Measurements from ENCODE around the gene ETHE1. TPM values are rescaled to one million over a fixed set of nuclear protein-coding genes. Genes with fewer than 3 reads are reported as not detected.

Gene ETHE1
- total RNA-seq, 2 donors from 2014 or later, result 71.1 to 74.0 TPM

GRCh38 chr19:43464134-43464775, 62.7 kb downstream of the ETHE1 start:
- Mint-ChIP-seq H3K27me3 (no peaks in the 10 kb centered on the region), H3K4me3 (peak overlapping the region; percentile 82), H3K9me3 (no peaks in the 10 kb centered on the region), H3K4me1 (peaks cover 32% of the 10 kb centered on the region), H3K27ac (peak overlapping the region; percentile 64), H3K36me3 (ENCODE audit: low read depth) (no peaks in the 10 kb centered on the region)
- ATAC-seq (replicated peaks), result peak; percentile 52

GRCh38 chr19:43463381-43464133, 63.4 kb downstream of the ETHE1 start:
- ATAC-seq (replicated peaks), result peak; percentile 88
- Mint-ChIP-seq H3K4me1 (peaks cover 26% of the 10 kb centered on the region), H3K36me3 (ENCODE audit: low read depth) (no peaks in the 10 kb centered on the region), H3K27me3 (no peaks in the 10 kb centered on the region), H3K27ac (peak overlapping the region; percentile 64), H3K9me3 (no peaks in the 10 kb centered on the region), H3K4me3 (peak overlapping the region; percentile 82)

- Mint-ChIP-seq H3K4me3 (peak overlapping the region; percentile 82), H3K27ac (peak overlapping the region; percentile 64), H3K27me3 (no peaks in the 10 kb centered on the region)
These were observed 64.1 kb downstream of the ETHE1 start for GRCh38 chr19:43462785-43463380.

GRCh38 chr19:43462383-43462782, 64.6 kb downstream of the ETHE1 start:
- Mint-ChIP-seq H3K9me3 (no peaks in the 10 kb centered on the region), H3K4me1 (peaks cover 17% of the 10 kb centered on the region), H3K36me3 (ENCODE audit: low read depth) (no peaks in the 10 kb centered on the region), H3K27me3 (no peaks in the 10 kb centered on the region), H3K27ac (no peak overlapping the region), H3K4me3 (peak overlapping the region; percentile 82)
- no peak for ATAC-seq (replicated peaks)

More at GRCh38 chr19:43462785-43463380, 64.1 kb downstream of the ETHE1 start:
- no peaks in the 10 kb centered on the region for H3K9me3 Mint-ChIP-seq
- no peaks in the 10 kb centered on the region for H3K36me3 Mint-ChIP-seq (ENCODE audit: low read depth)
- no peak for ATAC-seq (replicated peaks)
- peaks cover 20% of the 10 kb centered on the region for H3K4me1 Mint-ChIP-seq

- ATAC-seq (replicated peaks), result no peak
- no peaks in the 10 kb centered on the region for H3K36me3 Mint-ChIP-seq (ENCODE audit: low read depth)
- no peak overlapping the region for H3K27ac Mint-ChIP-seq
- H3K9me3 Mint-ChIP-seq, result no peaks in the 10 kb centered on the region
- peak overlapping the region; percentile 82 for H3K4me3 Mint-ChIP-seq
- H3K4me1 Mint-ChIP-seq, result peaks cover 12% of the 10 kb centered on the region
- H3K27me3 Mint-ChIP-seq, result no peaks in the 10 kb centered on the region
These were observed 65.7 kb downstream of the ETHE1 start for GRCh38 chr19:43461303-43461702.

- Mint-ChIP-seq H3K4me1 (peaks cover 17% of the 10 kb centered on the region), H3K27ac (peak overlapping the region; percentile 42)
- ATAC-seq (replicated peaks), result no peak
These were observed 66.5 kb downstream of the ETHE1 start for GRCh38 chr19:43460362-43461016.

GRCh38 chr19:43457809-43458208, 69.2 kb downstream of the ETHE1 start:
- Mint-ChIP-seq H3K27ac (no peak overlapping the region), H3K4me1 (peaks cover 18% of the 10 kb centered on the region), H3K4me3 (no peak overlapping the region)

More at GRCh38 chr19:43460362-43461016, 66.5 kb downstream of the ETHE1 start:
- Mint-ChIP-seq H3K9me3 (no peaks in the 10 kb centered on the region), H3K27me3 (no peaks in the 10 kb centered on the region), H3K4me3 (peak overlapping the region; percentile 82), H3K36me3 (ENCODE audit: low read depth) (no peaks in the 10 kb centered on the region)

More at GRCh38 chr19:43457809-43458208, 69.2 kb downstream of the ETHE1 start:
- Mint-ChIP-seq H3K36me3 (ENCODE audit: low read depth) (no peaks in the 10 kb centered on the region), H3K9me3 (no peaks in the 10 kb centered on the region), H3K27me3 (no peaks in the 10 kb centered on the region)
- ATAC-seq (replicated peaks), result no peak

Other genes starting within 250 kb of the ETHE1 start
- not detected for gene CD177, start 173.5 kb downstream of the ETHE1 start, total RNA-seq
- not detected for gene TEX101, start 112.3 kb downstream of the ETHE1 start, total RNA-seq
- 1 to 10 TPM; 1.0 to 3.0 TPM for gene LYPD3, start 61.6 kb downstream of the ETHE1 start, total RNA-seq
- 10 to 100 TPM; 16.7 to 25.5 TPM for gene PHLDB3, start 22.5 kb downstream of the ETHE1 start, total RNA-seq
- 1 to 10 TPM in 1 of 2 donors, under 1 TPM in 1; 0.86 to 1.7 TPM for gene ZNF575, start 6.0 kb upstream of the ETHE1 start, total RNA-seq
- 10 to 100 TPM; 33.8 to 34.9 TPM for gene XRCC1, start 48.3 kb upstream of the ETHE1 start, total RNA-seq
- gene PINLYP, start 48.6 kb upstream of the ETHE1 start, total RNA-seq, result 1 to 10 TPM; 4.6 to 6.2 TPM
- 10 to 100 TPM; 18.3 to 22.1 TPM for gene IRGQ, start 68.9 kb upstream of the ETHE1 start, total RNA-seq
- 10 to 100 TPM; 17.8 to 23.3 TPM for gene ZNF576, start 69.4 kb upstream of the ETHE1 start, total RNA-seq
- gene SRRM5, start 84.9 kb upstream of the ETHE1 start, total RNA-seq, result 1 to 10 TPM in 1 of 2 donors, under 1 TPM in 1; 0.74 to 1.4 TPM
- gene ZNF428, start 92.4 kb upstream of the ETHE1 start, total RNA-seq, result 10 to 100 TPM; 12.9 to 27.6 TPM
- under 1 TPM; 0.22 to 0.61 TPM for gene CADM4, start 112.6 kb upstream of the ETHE1 start, total RNA-seq
- 10 to 100 TPM; 11.2 to 52.5 TPM for gene PLAUR, start 143.0 kb upstream of the ETHE1 start, total RNA-seq
- gene IRGC, start 188.9 kb upstream of the ETHE1 start, total RNA-seq, result not detected
- gene SMG9, start 227.8 kb upstream of the ETHE1 start, total RNA-seq, result 100 to 1,000 TPM in 1 of 2 donors, 10 to 100 TPM in 1; 70.4 to 109 TPM

Measured in activated T-helper 17 cell treated with anti-CD3 and anti-CD28 coated beads, Interleukin-2, amount 50 U/mL, for 72 hours (primary cell).